HCT116 (cell line): ENCODE data around the gene MEI1. TPM values are rescaled to one million over a fixed set of nuclear protein-coding genes. Genes with fewer than 3 reads are reported as not detected.

ENCODE experiments used
- ATAC-seq: fragments of 200-7000 bp; cut with Tn5 transposase; 2 replicates; pipeline ENCODE4 v1.9.1; 2020; ENCODE audit warnings: mild to moderate bottlenecking, moderate library complexity
- BruUV-seq: library from RNA; stranded (reverse); fragments of 400-500 nt; replicated peaks from 2 replicates; lab custom pipeline; 2021; lab: Mats Ljungman, UMichigan
- CTCF ChIA-PET: fragments of 300-600 bp; sonication (Branson Sonifier 250); formaldehyde crosslinking; loops from one replicate; lab custom pipeline; 2021; ENCODE audit warnings: antibody characterized with exemption; lab: Charles Lee
- POLR2A ChIA-PET: fragments of 300-600, 350-600 bp; sonication (Branson Sonifier 250); formaldehyde crosslinking; loops from one replicate; lab custom pipeline; 2021; ENCODE audit warnings: antibody characterized with exemption; lab: Charles Lee
- RAD21 ChIA-PET, 2 experiments: fragments of 300-600 bp; sonication (Branson Sonifier 250); formaldehyde crosslinking; loops; one replicate each; lab custom pipeline; 2023; ENCODE audit warnings: low total read pairs in 2 of 2; ENCODE audit not compliant: uncharacterized antibody in 2 of 2, unreplicated experiment in 2 of 2, low non-redundant PET in 1 of 2; lab: Charles Lee
- DNase-seq: peaks from one replicate; pipeline ENCODE4 v3.0.0-alpha.2; 2010; ENCODE audit warnings: low read depth, low spot score
- H2AFZ ChIP-seq: fragments of 200-600 bp; shearing (Covaris generic), sonication (generic); 2 replicates; pipeline ENCODE4 v1.6.1; 2017; ENCODE audit warnings: low read depth, mixed run types, mixed read lengths, antibody characterized with exemption, low read length; ENCODE audit not compliant: poor library complexity, severe bottlenecking
- H3K27ac ChIP-seq: 2 replicates; pipeline ENCODE4 v1.5.1; 2012; ENCODE audit warnings: low read depth, low read length
- H3K27me3 ChIP-seq: fragments of 200-600 bp; sonication (generic); 2 replicates; pipeline ENCODE4 v1.6.1; 2016; ENCODE audit warnings: mixed run types, low read length, mixed read lengths; ENCODE audit not compliant: insufficient read depth
- H3K36me3 ChIP-seq, 2 experiments: fragments of 200-500 bp in 1 of 2; fragments of 200-600 bp in 1 of 2; sonication (Bioruptor generic) in 1 of 2; sonication (generic) in 1 of 2; 2 replicates each; pipeline versions ENCODE4 v1.5.1 to v1.6.1; 2014 to 2016; ENCODE audit warnings: low read length in 2 of 2, inconsistent platforms in 1 of 2, mixed read lengths in 1 of 2, mixed run types in 1 of 2; ENCODE audit not compliant: insufficient read depth in 2 of 2, control insufficient read depth in 1 of 2
- H3K4me1 ChIP-seq, 2 experiments: fragments of 200-600 bp in 1 of 2; sonication (generic) in 1 of 2; 2 replicates each; pipeline versions ENCODE4 v1.5.1 to v1.6.1; 2012 to 2017; ENCODE audit warnings: low read length in 2 of 2, inconsistent platforms in 1 of 2, mild to moderate bottlenecking in 1 of 2, mixed read lengths in 1 of 2, mixed run types in 1 of 2, moderate library complexity in 1 of 2; ENCODE audit not compliant: insufficient read depth in 2 of 2, control insufficient read depth in 1 of 2
- H3K4me2 ChIP-seq: fragments of 200-600 bp; sonication (generic); 2 replicates; pipeline ENCODE4 v1.6.1; 2017; ENCODE audit warnings: mixed run types, low read length, mixed read lengths
- H3K4me3 ChIP-seq, 2 experiments: fragments of 200-600 bp in 1 of 2; sonication (generic) in 1 of 2; replicated peaks in 1 of 2; 2 replicates each; pipeline ENCODE4 v1.5.1; 2011 to 2016; ENCODE audit warnings: low read length in 2 of 2, control low read depth in 1 of 2, low read depth in 1 of 2, mild to moderate bottlenecking in 1 of 2, mixed read lengths in 1 of 2, mixed run types in 1 of 2
- H3K79me2 ChIP-seq: fragments of 200-600 bp; sonication (generic); 2 replicates; pipeline ENCODE4 v1.6.1; 2017; ENCODE audit warnings: mild to moderate bottlenecking, mixed run types, low read length, moderate library complexity, mixed read lengths; ENCODE audit not compliant: insufficient read depth
- H3K9ac ChIP-seq: fragments of 200-600 bp; sonication (generic); 2 replicates; pipeline ENCODE4 v1.6.1; 2016; ENCODE audit warnings: low read length, mixed read lengths
- H3K9me2 ChIP-seq: fragments of 200-600 bp; sonication (generic), shearing (Covaris generic); 2 replicates; pipeline ENCODE4 v1.6.1; 2017; ENCODE audit warnings: mixed run types, mild to moderate bottlenecking, moderate library complexity; ENCODE audit not compliant: insufficient read depth
- H3K9me3 ChIP-seq, 2 experiments: fragments of 200-500 bp in 1 of 2; fragments of 200-600 bp in 1 of 2; sonication (Bioruptor generic) in 1 of 2; sonication (generic) in 1 of 2; 2 replicates each; pipeline ENCODE4 v1.6.1; 2014 to 2017; ENCODE audit warnings: low read length in 2 of 2, mixed read lengths in 2 of 2, inconsistent platforms in 1 of 2, low read depth in 1 of 2, mild to moderate bottlenecking in 1 of 2, mixed run types in 1 of 2, moderate library complexity in 1 of 2; ENCODE audit not compliant: control insufficient read depth in 1 of 2, insufficient read depth in 1 of 2
- H4K20me1 ChIP-seq: fragments of 200-600 bp; sonication (generic), shearing (Covaris generic); 2 replicates; pipeline ENCODE4 v1.6.1; 2017; ENCODE audit warnings: mixed run types, mild to moderate bottlenecking, moderate library complexity; ENCODE audit not compliant: insufficient read depth
- CBX3 ChIP-seq: IDR thresholded peaks from 2 replicates; pipeline ENCODE4 v1.6.1; 2012; ENCODE audit warnings: low read depth
- EGR1 ChIP-seq: IDR thresholded peaks from 2 replicates; pipeline ENCODE4 v1.6.1; 2012; ENCODE audit warnings: low read depth
- JUND ChIP-seq: IDR thresholded peaks from 2 replicates; pipeline ENCODE4 v1.6.1; 2012
- MAX ChIP-seq: IDR thresholded peaks from 2 replicates; pipeline ENCODE4 v1.6.1; 2012
- POLR2A ChIP-seq: IDR thresholded peaks from 2 replicates; pipeline ENCODE4 v1.7.0; 2011; ENCODE audit warnings: borderline replicate concordance; ENCODE audit not compliant: insufficient read depth, insufficient read length; ENCODE audit errors: extremely low read depth
- POLR2AphosphoS5 ChIP-seq: IDR thresholded peaks from 2 replicates; pipeline ENCODE4 v1.6.1; 2011; ENCODE audit warnings: mild to moderate bottlenecking, low read depth, low read length, moderate library complexity
- SIN3A ChIP-seq: IDR thresholded peaks from 2 replicates; pipeline ENCODE4 v1.6.1; 2012; ENCODE audit warnings: low read depth
- SP1 ChIP-seq: IDR thresholded peaks from 2 replicates; pipeline ENCODE4 v1.6.1; 2012; ENCODE audit warnings: low read depth
- ZFX ChIP-seq: fragments of 450-650 bp; IDR thresholded peaks from 2 replicates; pipeline ENCODE4 v1.6.1; 2017
- intact Hi-C: fragments of 100-400 bp; cut with micrococcal nuclease; formaldehyde crosslinking; loops from 2 replicates; pipeline ENCODE4 v1.10.0; 2022
- total RNA-seq: library from RNA; stranded (reverse); gene quantifications from one replicate; pipeline ENCODE4 v1.2.1, GENCODE V29; 2021; ENCODE audit not compliant: unreplicated experiment
- TF ChIP-seq, protein P1 (sequence below), 3 experiments: fragments of 200-600 bp in 1 of 3; sonication (generic) in 1 of 3; IDR thresholded peaks in 2 of 3; conservative IDR thresholded peaks in 1 of 3; 2 replicates each; pipeline ENCODE4 v1.5.1; 2012 to 2017; ENCODE audit warnings: low read depth in 2 of 3, low read length in 2 of 3, antibody characterized with exemption in 1 of 3, borderline replicate concordance in 1 of 3, control low read depth in 1 of 3, mild to moderate bottlenecking in 1 of 3, mixed read lengths in 1 of 3, mixed run types in 1 of 3, moderate library complexity in 1 of 3; ENCODE audit not compliant: insufficient read depth in 1 of 3

Gene MEI1
- total RNA-seq, 1 experiment from 2014 or later = 0.64 TPM

GRCh38 chr22:41682033-41682807, 17.1 kb upstream of the MEI1 start:
- RAD21 ChIA-PET = no interaction called here

More at GRCh38 chr22:41682033-41682807, 17.1 kb upstream of the MEI1 start:
- Histone ChIP-seq H2AFZ (no peak overlapping the region), H3K79me2 (peaks cover 100% of the 10 kb centered on the region), H3K27ac (peak overlapping the region; percentile 66), H3K27me3 (no peaks in the 10 kb centered on the region), H3K4me3 (peak overlapping the region; percentile 72 to 77), H3K4me1 (peaks cover 8 to 29% of the 10 kb centered on the region in 2 experiments), H3K36me3 (peaks cover 22 to 27% of the 10 kb centered on the region in 2 experiments; a peak in 3 of 4 replicates), H3K9me2 (no peaks in the 10 kb centered on the region), H3K9ac (peak overlapping the region; percentile 87), H3K4me2 (peak overlapping the region; percentile 66), H4K20me1 (peaks cover 36% of the 10 kb centered on the region; the same call in 1 of the 2 replicates), H3K9me3 (no peaks in the 10 kb centered on the region)
- ATAC-seq = peak; percentile 91
- BruUV-seq = TSS peak; percentile 50
- peak; percentile 77 for TF ChIP-seq POLR2AphosphoS5
- TF ChIP-seq POLR2A = peak; percentile 30
- TF ChIP-seq, protein P1, sequence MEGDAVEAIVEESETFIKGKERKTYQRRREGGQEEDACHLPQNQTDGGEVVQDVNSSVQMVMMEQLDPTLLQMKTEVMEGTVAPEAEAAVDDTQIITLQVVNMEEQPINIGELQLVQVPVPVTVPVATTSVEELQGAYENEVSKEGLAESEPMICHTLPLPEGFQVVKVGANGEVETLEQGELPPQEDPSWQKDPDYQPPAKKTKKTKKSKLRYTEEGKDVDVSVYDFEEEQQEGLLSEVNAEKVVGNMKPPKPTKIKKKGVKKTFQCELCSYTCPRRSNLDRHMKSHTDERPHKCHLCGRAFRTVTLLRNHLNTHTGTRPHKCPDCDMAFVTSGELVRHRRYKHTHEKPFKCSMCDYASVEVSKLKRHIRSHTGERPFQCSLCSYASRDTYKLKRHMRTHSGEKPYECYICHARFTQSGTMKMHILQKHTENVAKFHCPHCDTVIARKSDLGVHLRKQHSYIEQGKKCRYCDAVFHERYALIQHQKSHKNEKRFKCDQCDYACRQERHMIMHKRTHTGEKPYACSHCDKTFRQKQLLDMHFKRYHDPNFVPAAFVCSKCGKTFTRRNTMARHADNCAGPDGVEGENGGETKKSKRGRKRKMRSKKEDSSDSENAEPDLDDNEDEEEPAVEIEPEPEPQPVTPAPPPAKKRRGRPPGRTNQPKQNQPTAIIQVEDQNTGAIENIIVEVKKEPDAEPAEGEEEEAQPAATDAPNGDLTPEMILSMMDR (IDR thresholded peaks at IDR 0.05 in 2 of 3, conservative IDR thresholded peaks at IDR 0.05 in 1 of 3; ENCODE audit: borderline replicate concordance in 1 of 3, insufficient read depth in 1 of 3, low read depth in 2 of 3, low read length in 2 of 3) = no peak
- TF ChIP-seq ZFX = no peak
- peak; percentile 82 for TF ChIP-seq MAX
- TF ChIP-seq SIN3A = peak; percentile 65
- TF ChIP-seq SP1 = peak; percentile 27; the same call in 1 of the 2 replicates
- no peak; the same call in 1 of the 2 replicates for TF ChIP-seq CBX3
- TF ChIP-seq JUND = no peak
- TF ChIP-seq EGR1 = no peak
- ChIA-PET POLR2A (no interaction called here), CTCF (no interaction called here)
- intact Hi-C loops = no loop called here
- peak; percentile 73 for DNase-seq
